Activated B cell treated with CpG ODN at 0.5 μM for 24 hours (primary cell): ENCODE measurements around the gene SMCP. TPM values are rescaled to one million over a fixed set of nuclear protein-coding genes. Genes with fewer than 3 reads are reported as not detected.

Experiments used
- ATAC-seq: fragments of 200-7000 bp; cut with Tn5 transposase; one replicate; pipeline ENCODE4 v1.10.0; 2021; ENCODE audit warnings: low read depth, mild to moderate bottlenecking, moderate library complexity
- CTCF ChIA-PET: fragments of 350-600 bp; sonication (Branson Sonifier 250); formaldehyde crosslinking; loops from one replicate; lab custom pipeline; 2021; ENCODE audit warnings: antibody characterized with exemption; lab: Charles Lee
- POLR2A ChIA-PET: fragments of 350-600 bp; sonication (Branson Sonifier 250); formaldehyde crosslinking; loops from one replicate; lab custom pipeline; 2021; ENCODE audit warnings: antibody characterized with exemption; lab: Charles Lee
- DNase-seq: peaks from one replicate; pipeline ENCODE4 v3.0.0; 2022
- H3K27ac Mint-ChIP-seq: one replicate; pipeline ENCODE4 v1.8.0; 2020; ENCODE audit warnings: mixed read lengths
- H3K27me3 Mint-ChIP-seq: one replicate; pipeline ENCODE4 v1.8.0; 2021; ENCODE audit warnings: mixed read lengths
- H3K36me3 Mint-ChIP-seq: one replicate; pipeline ENCODE4 v1.8.0; 2021; ENCODE audit warnings: low read depth, mixed read lengths
- H3K4me1 Mint-ChIP-seq: one replicate; pipeline ENCODE4 v1.8.0; 2021; ENCODE audit warnings: mixed read lengths
- H3K4me3 Mint-ChIP-seq: one replicate; pipeline ENCODE4 v1.8.0; 2020; ENCODE audit warnings: mild to moderate bottlenecking, mixed read lengths
- H3K9me3 Mint-ChIP-seq: one replicate; pipeline ENCODE4 v1.8.0; 2020; ENCODE audit warnings: mixed read lengths
- intact Hi-C: fragments of 100-400 bp; cut with micrococcal nuclease; formaldehyde crosslinking; loops from one replicate; pipeline ENCODE4 v1.15.1; 2024
- total RNA-seq: library from RNA; stranded (reverse); gene quantifications from 2 replicates; pipeline ENCODE4 v1.2.3, GENCODE V29; 2022
- TF ChIP-seq, protein P1 (sequence below): fragments of 200-600 bp; IDR thresholded peaks from one replicate; pipeline ENCODE4 v1.8.0; 2022; ENCODE audit warnings: antibody characterized with exemption, mild to moderate bottlenecking

SMCP gene
- total RNA-seq, 1 donor from 2014 or later = not detected

DNA sequence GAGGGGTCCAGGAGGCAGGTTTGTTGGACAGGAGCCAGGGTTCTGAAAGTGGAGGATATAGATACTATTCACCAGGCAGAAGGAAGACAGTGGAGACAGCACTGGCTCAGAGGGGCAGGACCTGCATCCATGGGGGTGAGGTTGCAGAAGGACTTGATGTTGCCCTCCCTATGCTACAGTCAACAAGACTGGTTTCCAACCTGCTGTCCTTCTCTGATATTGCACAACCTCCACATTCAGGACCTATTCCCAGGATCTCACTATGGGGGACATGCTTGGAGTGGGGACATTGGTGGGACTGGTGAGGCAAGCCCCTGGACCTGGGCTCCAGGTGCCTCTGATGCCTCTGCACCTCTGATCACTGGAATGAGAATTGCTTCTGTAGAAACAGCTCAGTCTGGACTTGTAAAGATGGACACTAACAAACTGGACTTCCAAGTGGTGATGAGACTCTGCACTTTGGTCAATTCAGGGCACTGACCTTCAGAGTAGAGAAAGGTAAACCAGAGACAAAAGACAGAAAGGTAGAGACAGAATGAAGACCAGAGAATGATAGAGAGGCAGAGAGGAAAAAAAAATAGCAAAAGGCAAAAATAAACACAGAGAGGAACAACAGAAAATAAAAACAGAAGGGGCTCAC lies 1.6 kb downstream of the SMCP start:
- Mint-ChIP-seq H3K9me3 (no peaks in the 10 kb centered on the region), H3K36me3 (no peaks in the 10 kb centered on the region), H3K4me3 (no peak overlapping the region), H3K4me1 (no peaks in the 10 kb centered on the region), H3K27me3 (peaks cover 12% of the 10 kb centered on the region), H3K27ac (no peak overlapping the region)
- intact Hi-C loops = no loop called here
- POLR2A ChIA-PET = no interaction called here
- ATAC-seq (no peak), DNase-seq (no peak)
- CTCF ChIA-PET = no interaction called here
- TF ChIP-seq, protein P1, sequence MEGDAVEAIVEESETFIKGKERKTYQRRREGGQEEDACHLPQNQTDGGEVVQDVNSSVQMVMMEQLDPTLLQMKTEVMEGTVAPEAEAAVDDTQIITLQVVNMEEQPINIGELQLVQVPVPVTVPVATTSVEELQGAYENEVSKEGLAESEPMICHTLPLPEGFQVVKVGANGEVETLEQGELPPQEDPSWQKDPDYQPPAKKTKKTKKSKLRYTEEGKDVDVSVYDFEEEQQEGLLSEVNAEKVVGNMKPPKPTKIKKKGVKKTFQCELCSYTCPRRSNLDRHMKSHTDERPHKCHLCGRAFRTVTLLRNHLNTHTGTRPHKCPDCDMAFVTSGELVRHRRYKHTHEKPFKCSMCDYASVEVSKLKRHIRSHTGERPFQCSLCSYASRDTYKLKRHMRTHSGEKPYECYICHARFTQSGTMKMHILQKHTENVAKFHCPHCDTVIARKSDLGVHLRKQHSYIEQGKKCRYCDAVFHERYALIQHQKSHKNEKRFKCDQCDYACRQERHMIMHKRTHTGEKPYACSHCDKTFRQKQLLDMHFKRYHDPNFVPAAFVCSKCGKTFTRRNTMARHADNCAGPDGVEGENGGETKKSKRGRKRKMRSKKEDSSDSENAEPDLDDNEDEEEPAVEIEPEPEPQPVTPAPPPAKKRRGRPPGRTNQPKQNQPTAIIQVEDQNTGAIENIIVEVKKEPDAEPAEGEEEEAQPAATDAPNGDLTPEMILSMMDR = no peak

DNA sequence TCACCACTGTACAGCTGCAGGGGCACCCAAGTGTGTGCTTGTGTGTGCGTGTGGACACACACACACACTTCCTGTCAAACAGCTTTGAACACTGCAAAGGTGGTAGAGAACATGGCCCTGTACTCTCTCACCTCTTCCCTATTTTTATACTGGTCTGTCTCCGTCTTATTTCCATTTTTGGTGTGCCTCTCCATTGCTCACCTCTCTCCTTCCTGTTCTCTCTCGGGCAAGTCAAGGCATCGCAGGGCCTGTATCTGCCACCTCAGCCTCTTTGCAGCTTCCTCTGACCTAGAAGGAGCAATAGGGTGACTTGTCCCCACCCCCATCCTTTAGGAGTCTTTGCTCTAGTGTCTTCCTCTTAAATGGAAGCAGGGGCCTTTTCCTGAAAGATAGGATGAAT lies 2.2 kb downstream of the SMCP start:
- Mint-ChIP-seq H3K27me3 (peaks cover 8% of the 10 kb centered on the region), H3K36me3 (no peaks in the 10 kb centered on the region), H3K4me1 (no peaks in the 10 kb centered on the region), H3K27ac (no peak overlapping the region), H3K9me3 (no peaks in the 10 kb centered on the region), H3K4me3 (no peak overlapping the region)
- TF ChIP-seq, protein P1 = no peak
- intact Hi-C loops = no loop called here
- DNase-seq (no peak), ATAC-seq (no peak)
- ChIA-PET POLR2A (no interaction called here), CTCF (no interaction called here)

DNA sequence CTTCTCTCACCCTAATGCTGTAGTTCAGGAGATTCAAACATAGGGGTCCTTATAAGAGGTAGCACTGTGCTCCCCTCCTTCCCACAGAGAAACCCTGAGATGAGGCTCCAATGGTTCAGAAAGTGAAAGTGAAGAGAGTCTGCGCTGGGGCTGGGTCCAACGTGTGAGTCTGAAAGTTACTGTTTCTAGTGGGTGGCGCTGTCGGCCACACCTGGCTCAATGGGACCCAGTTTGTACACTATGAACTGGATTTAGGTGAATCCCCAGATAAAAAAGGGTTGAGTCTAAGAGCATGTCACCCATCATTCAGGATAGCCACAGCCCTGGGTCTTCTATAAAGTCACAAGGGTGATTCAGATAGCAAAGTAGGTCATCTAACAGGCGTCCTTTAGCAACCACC lies 2.8 kb downstream of the SMCP start:
- H3K27me3 Mint-ChIP-seq = peaks cover 4% of the 10 kb centered on the region

DNA sequence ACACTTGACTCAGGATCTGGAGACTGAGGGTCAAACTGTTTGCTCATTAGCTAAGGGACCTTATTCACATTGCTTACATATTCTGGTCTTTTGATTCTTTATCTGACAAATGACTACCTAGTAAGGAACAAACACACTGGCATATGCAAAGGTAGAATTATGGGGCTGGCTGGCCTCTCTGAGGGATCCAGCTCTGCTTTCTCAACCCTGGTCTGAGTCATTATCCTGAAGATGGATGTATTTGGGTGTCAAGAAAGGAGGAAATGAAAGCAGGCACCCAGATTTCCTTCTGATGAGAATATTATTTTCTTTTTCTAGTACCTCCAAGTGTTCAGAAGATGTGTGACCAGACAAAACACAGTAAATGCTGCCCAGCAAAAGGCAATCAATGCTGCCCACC lies 6.0 kb downstream of the SMCP start:
- DNase-seq (no peak), ATAC-seq (no peak)
- Mint-ChIP-seq H3K27me3 (no peaks in the 10 kb centered on the region), H3K4me3 (no peak overlapping the region), H3K27ac (no peak overlapping the region), H3K4me1 (no peaks in the 10 kb centered on the region), H3K9me3 (no peaks in the 10 kb centered on the region), H3K36me3 (no peaks in the 10 kb centered on the region)
- POLR2A ChIA-PET = no interaction called here
- intact Hi-C loops = no loop called here
- CTCF ChIA-PET = no interaction called here
- TF ChIP-seq, protein P1 = no peak

More for the DNA sequence above, 2.8 kb downstream of the SMCP start:
- ChIA-PET CTCF (no interaction called here), POLR2A (no interaction called here)
- ATAC-seq (no peak), DNase-seq (no peak)
- Mint-ChIP-seq H3K27ac (no peak overlapping the region), H3K36me3 (no peaks in the 10 kb centered on the region), H3K4me1 (no peaks in the 10 kb centered on the region), H3K9me3 (no peaks in the 10 kb centered on the region), H3K4me3 (no peak overlapping the region)
- intact Hi-C loops = no loop called here
- TF ChIP-seq, protein P1 = no peak

DNA sequence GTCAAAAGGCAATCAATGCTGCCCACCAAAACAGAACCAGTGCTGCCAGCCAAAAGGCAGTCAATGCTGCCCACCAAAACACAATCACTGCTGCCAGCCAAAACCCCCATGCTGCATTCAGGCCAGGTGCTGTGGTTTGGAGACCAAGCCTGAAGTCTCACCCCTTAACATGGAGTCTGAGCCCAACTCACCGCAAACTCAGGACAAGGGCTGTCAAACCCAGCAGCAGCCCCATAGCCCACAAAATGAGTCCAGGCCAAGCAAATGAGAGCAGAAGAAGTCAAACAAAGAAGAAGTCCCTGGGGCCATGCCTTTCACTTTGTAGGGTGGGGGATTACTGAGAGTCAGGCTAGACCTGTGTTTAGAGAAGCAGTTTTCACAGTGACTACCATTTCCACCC lies 6.4 kb downstream of the SMCP start:
- CTCF ChIA-PET = no interaction called here
- ATAC-seq (no peak), DNase-seq (no peak)
- Mint-ChIP-seq H3K4me1 (no peaks in the 10 kb centered on the region), H3K27ac (no peak overlapping the region), H3K9me3 (no peaks in the 10 kb centered on the region), H3K4me3 (no peak overlapping the region), H3K27me3 (no peaks in the 10 kb centered on the region), H3K36me3 (no peaks in the 10 kb centered on the region)
- intact Hi-C loops = no loop called here
- POLR2A ChIA-PET = no interaction called here
- TF ChIP-seq, protein P1 = no peak
